Measurements from ENCODE around the gene STRA6. TPM values are rescaled to one million over a fixed set of nuclear protein-coding genes. Genes with fewer than 3 reads are reported as not detected.

STRA6 gene
- 1 to 10 TPM in 1 of 6 donors, under 1 TPM in 2, not detected in 3; 0.22 to 3.5 (median 0.88) TPM for total RNA-seq

- DNase-seq, result no peak
- ATAC-seq (ENCODE audit: low FRiP score in 2 of 2), result no peak
- H3K4me1 ChIP-seq, result peaks cover 0 to 14% (median 3%) of the 10 kb centered on the region in 4 donors
Observed at GRCh38 chr15:74202452-74203401, at the start of gene STRA6. Gene STRA6 (minus strand): TSS chr15:74202787. CDS start chr15:74202267, 520 bp downstream.

GRCh38 chr15:74252291-74252690, 49.7 kb upstream of the STRA6 start:
- H3K27me3 ChIP-seq, result no peaks in the 10 kb centered on the region
- DNase-seq (no peak), ATAC-seq (ENCODE audit: low FRiP score in 2 of 2) (no peak)
- TF ChIP-seq POLR2AphosphoS5 (IDR thresholded peaks at IDR 0.05) (no peak), CTCF (IDR thresholded peaks at IDR 0.05) (no peak), EP300 (IDR thresholded peaks at IDR 0.05) (no peak), POLR2A (IDR thresholded peaks at IDR 0.05) (no peak)
- no peaks in the 10 kb centered on the region for H3K9me3 ChIP-seq
- H3K4me3 ChIP-seq, result no peak overlapping the region
- H3K4me1 ChIP-seq, result no peaks in the 10 kb centered on the region
- WGBS, 2 donors, result 76 to 90% methylated on average over 6 of the region's 6 CpGs
- no peak overlapping the region for H3K27ac ChIP-seq
- H3K36me3 ChIP-seq, result no peaks in the 10 kb centered on the region

More at GRCh38 chr15:74202452-74203401, at the start of gene STRA6:
- no peak within 1 kb of the TSS for H3K4me3 ChIP-seq
- no peaks in the 10 kb centered on the region for H3K9me3 ChIP-seq
- H3K27ac ChIP-seq, result no peak within 1 kb of the TSS
- WGBS, 2 donors, result 48 to 66% methylated on average over 16 to 26 of the region's 26 CpGs
- H3K36me3 ChIP-seq, result no peaks in the 10 kb centered on the region
- H3K27me3 ChIP-seq, result no peaks in the 10 kb centered on the region
- TF ChIP-seq EP300 (IDR thresholded peaks at IDR 0.05) (no peak), CTCF (IDR thresholded peaks at IDR 0.05) (no peak), POLR2A (IDR thresholded peaks at IDR 0.05) (no peak), POLR2AphosphoS5 (IDR thresholded peaks at IDR 0.05) (no peak)

GRCh38 chr15:74251131-74251811, 48.7 kb upstream of the STRA6 start:
- Histone ChIP-seq H3K9me3 (no peaks in the 10 kb centered on the region), H3K27me3 (no peaks in the 10 kb centered on the region), H3K4me1 (no peaks in the 10 kb centered on the region), H3K27ac (no peak overlapping the region), H3K36me3 (no peaks in the 10 kb centered on the region), H3K4me3 (no peak overlapping the region)
- TF ChIP-seq POLR2AphosphoS5 (IDR thresholded peaks at IDR 0.05) (no peak), POLR2A (IDR thresholded peaks at IDR 0.05) (no peak), EP300 (IDR thresholded peaks at IDR 0.05) (no peak), CTCF (IDR thresholded peaks at IDR 0.05) (no peak)
- ATAC-seq (ENCODE audit: low FRiP score in 2 of 2), result peak in 1 of 2 donors; percentile 12
- DNase-seq, result no peak
- WGBS, 2 donors, result 65 to 69% methylated on average over 3 to 5 of the region's 5 CpGs

GRCh38 chr15:74250266-74250665, 47.7 kb upstream of the STRA6 start:
- Histone ChIP-seq H3K4me3 (no peak overlapping the region), H3K27ac (no peak overlapping the region), H3K4me1 (peaks cover 0 to 5% (median 4%) of the 10 kb centered on the region in 4 donors), H3K27me3 (peaks cover 0 to 5% (median 2%) of the 10 kb centered on the region in 4 donors), H3K36me3 (no peaks in the 10 kb centered on the region), H3K9me3 (no peaks in the 10 kb centered on the region)
- no peak for DNase-seq
- no peak for ATAC-seq (ENCODE audit: low FRiP score in 2 of 2)
- 83 to 87% methylated on average over 6 of the region's 6 CpGs for WGBS, 2 donors
- TF ChIP-seq POLR2AphosphoS5 (IDR thresholded peaks at IDR 0.05) (no peak), CTCF (IDR thresholded peaks at IDR 0.05) (no peak), EP300 (IDR thresholded peaks at IDR 0.05) (no peak), POLR2A (IDR thresholded peaks at IDR 0.05) (no peak)
